LNCAP (cell line): ENCODE data around the gene SPDYC.
A peak's percentile ranks its signal among the peaks of the same experiment; 100 is the strongest.

Source experiments
- TF ChIP-seq, protein P1 (sequence below): fragments of 450-650 bp; IDR thresholded peaks from 2 replicates; pipeline ENCODE4 v1.5.1; 2017; ENCODE audit warnings: mild to moderate bottlenecking

SPDYC gene

DNA sequence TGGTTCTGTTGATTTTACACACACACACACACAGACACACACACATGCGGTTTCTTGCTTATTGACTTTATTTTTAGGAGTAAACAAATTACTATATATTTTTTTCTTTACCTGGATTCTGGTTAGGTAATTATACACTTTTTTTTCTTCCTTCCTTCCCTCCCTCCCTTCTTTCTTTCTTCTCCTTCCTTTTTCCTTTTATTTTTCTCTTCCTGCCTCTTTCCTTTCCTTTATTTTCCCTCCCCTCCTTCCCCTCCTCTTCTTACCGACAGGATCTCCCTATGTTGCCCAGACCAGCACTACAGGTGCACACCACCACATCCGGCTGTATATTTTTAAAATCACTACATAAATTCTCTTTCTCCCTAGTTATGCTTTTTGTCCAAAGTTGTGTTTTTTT is 3.1 kb upstream of the SPDYC start:
- TF ChIP-seq, protein P1, sequence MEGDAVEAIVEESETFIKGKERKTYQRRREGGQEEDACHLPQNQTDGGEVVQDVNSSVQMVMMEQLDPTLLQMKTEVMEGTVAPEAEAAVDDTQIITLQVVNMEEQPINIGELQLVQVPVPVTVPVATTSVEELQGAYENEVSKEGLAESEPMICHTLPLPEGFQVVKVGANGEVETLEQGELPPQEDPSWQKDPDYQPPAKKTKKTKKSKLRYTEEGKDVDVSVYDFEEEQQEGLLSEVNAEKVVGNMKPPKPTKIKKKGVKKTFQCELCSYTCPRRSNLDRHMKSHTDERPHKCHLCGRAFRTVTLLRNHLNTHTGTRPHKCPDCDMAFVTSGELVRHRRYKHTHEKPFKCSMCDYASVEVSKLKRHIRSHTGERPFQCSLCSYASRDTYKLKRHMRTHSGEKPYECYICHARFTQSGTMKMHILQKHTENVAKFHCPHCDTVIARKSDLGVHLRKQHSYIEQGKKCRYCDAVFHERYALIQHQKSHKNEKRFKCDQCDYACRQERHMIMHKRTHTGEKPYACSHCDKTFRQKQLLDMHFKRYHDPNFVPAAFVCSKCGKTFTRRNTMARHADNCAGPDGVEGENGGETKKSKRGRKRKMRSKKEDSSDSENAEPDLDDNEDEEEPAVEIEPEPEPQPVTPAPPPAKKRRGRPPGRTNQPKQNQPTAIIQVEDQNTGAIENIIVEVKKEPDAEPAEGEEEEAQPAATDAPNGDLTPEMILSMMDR: no peak

DNA sequence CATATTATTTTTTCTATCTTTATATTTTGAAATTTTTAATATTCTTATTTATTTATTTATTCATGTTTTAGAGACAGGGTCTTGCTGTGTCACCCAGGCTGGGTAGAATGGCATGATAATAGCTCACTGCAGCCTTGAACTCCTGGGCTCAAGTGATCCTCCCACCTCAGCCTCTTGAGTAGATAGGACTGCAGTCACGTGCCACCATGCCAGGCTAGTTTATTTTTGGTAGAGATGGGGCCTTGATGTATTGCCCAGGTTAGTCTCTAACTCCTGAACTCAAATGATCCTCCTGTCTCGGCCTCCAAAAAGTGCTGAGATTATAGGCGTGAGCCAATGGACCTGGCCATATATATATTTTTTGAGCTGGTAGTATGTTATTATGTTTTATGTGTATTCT is 2.4 kb upstream of the SPDYC start:
- TF ChIP-seq, protein P1: no peak

DNA sequence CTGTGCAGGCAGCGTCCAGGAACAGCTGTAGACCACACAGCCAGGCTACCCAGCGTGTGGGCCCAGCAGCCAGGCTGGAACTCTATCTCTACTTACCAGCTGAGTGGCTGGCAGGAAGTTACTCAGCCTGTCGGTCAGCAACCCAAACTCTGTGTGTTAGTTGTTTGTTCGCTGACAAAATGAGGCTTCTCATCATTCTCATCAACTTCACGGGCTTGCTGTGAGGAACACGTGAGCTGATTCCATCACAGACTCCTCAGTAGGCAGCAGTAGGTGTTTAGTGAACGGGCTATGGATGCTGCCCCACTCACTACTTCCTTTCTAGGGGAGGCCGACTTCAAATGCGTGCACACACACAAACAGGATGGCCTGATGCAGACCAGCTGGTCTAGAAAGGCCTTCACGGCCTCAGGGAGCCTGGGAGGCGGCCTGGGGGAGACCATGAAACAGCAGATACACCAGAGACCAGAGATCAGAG is 830 bp upstream of the SPDYC start:
- TF ChIP-seq, protein P1: no peak

DNA sequence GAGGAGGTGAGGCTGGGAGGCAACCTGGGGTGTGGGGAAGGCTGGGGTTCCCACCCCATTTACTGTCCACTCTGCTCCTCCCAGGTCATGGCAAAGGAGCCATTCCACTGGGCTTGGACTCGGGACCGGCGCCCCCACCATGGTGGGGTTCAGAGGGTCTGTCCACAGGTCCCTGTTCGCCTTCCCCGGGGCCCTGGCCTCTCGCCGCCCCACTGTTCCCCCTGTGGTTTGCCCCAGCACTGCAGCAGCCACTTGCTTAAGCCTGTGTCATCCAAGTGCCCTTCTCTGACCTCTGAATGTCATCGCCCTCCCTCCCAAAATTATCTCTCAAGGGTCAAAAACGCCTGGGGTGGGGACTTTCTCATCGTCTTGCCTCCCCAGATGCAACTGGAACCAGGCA is 2.6 kb downstream of the SPDYC start:
- TF ChIP-seq, protein P1: no peak

DNA sequence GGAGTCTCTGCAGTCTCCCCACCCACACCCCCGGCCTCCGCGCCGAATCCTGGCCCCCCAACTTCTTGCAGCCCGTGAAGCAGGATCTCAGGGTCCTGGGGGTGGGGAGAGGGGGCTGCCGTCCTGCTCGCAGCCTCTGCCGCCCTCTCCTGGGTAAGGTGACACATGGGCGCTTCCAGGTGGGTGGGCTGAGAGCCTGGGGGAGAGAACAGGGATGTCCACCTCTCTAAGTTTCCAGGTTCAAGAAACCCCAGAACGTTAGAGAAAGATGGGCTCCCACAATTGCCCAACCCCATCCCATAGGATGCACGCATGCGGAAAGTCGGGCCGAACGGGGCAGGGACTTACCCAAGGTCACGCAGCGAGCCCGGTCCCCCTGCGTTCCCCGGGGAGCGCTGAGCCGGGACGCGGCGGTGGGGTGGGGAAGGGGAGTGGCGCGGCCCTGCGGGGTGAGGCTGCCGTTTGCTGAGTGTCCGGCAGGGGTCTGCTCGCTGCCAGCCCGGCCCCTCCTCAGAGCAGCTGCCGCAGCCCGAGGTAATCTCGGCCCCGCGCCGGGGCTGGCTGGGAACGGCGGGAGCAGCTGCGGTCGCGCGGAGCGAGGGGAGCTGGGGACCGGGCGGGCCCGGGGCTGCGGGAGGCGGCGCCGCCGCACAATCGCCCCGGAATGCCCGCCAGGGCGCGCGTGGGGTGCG is 11.0 kb downstream of the SPDYC start:
- TF ChIP-seq, protein P1: peak; percentile 47

DNA sequence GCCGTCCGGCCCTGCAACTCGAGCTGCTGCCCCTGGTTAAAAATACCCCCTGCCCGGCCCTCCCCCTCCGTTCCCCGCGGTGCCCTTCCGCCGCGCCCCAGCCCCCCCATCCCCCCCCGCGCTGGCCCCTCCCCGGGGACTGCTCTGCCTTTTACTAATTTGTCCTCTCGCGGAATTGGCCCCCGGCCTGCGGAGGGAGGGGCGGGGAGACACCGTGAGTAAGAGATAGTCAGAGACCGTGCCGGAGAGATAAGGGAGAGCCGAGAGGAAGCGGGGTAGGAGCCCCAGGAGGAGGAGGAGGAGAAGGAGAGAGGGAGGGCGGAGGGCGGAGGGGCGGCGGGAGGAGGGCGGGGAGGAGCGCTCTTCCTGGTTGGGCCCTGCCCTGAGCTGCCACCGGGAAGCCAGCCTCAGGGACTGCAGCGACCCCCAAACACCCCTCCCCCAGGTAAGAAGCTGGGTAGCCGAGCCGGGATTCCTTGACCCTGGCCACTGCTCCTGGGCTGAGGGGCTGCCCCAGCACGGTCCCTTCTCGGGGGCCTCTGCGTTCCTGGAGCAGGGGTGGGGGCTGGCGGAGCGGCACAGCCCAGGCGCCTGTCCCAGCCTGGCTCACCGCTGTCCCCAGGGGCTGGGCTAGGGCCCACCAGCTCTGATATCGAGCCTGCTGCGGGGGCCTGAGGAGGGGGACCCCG is 11.7 kb downstream of the SPDYC start, which contains the start of gene CAPN1:
CAPN1 (plus strand) TSS at position 360 of the 689 bp plus-strand sequence. CDS start 774 bp downstream, outside the sequence.
- TF ChIP-seq, protein P1: no peak

DNA sequence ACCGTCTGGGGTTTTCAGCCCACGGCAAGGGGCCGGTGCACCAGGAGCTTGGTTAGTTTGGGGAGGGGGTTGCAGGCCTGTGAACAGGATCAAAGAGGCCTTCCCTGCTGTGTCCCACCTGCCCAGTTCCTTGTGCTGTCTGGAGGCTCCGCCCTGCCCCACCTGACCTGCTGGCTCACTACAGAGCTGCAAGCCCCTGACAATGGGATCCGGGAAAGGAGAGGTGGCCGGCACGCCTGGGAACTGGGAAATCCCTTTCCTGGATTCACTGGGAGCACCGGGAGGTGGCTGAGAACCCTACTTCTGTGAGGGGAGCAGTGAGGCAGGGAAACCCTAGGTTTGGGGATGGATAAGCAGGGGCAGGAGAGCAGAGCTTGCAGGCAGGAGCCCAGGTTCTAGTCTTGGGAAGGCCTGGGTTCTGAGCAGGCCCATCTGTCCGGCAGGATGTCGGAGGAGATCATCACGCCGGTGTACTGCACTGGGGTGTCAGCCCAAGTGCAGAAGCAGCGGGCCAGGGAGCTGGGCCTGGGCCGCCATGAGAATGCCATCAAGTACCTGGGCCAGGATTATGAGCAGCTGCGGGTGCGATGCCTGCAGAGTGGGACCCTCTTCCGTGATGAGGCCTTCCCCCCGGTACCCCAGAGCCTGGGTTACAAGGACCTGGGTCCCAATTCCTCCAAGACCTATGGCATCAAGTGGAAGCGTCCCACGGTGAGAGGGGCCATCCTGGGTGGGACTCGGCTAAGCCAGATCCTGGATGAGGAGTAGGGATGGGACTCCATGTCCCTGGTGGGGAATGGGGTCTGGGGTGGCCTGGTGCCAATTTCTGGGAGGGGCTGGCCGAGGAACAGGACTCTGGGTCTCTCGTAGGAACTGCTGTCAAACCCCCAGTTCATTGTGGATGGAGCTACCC is 12.5 kb downstream of the SPDYC start:
- TF ChIP-seq, protein P1: no peak
